ENCODE data around the gene CYP2D6.
"Not testable (repeated sequence)": the region's sequence is repeated elsewhere in the genome, so short reads cannot be mapped to it uniquely, and the experiment has no call there.

DNA sequence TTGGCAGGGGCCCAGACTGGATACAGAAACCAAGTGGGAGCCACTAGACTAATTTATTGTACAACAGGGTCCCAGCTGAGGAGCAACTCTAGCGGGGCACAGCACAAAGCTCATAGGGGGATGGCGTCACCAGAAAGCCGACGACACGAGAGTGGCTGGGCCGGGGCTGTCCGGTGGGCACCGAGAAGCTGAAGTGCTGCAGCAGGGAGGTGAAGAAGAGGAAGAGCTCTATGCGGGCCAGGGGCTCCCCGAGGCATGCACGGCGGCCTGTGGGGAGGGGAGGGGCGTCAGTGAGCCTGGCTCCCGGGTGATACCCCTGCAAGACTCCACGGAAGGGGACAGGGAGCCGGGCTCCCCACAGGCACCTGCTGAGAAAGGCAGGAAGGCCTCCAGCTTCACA lies 19.2 kb upstream of the CYP2D6 start:
- TF ChIP-seq, protein P1, sequence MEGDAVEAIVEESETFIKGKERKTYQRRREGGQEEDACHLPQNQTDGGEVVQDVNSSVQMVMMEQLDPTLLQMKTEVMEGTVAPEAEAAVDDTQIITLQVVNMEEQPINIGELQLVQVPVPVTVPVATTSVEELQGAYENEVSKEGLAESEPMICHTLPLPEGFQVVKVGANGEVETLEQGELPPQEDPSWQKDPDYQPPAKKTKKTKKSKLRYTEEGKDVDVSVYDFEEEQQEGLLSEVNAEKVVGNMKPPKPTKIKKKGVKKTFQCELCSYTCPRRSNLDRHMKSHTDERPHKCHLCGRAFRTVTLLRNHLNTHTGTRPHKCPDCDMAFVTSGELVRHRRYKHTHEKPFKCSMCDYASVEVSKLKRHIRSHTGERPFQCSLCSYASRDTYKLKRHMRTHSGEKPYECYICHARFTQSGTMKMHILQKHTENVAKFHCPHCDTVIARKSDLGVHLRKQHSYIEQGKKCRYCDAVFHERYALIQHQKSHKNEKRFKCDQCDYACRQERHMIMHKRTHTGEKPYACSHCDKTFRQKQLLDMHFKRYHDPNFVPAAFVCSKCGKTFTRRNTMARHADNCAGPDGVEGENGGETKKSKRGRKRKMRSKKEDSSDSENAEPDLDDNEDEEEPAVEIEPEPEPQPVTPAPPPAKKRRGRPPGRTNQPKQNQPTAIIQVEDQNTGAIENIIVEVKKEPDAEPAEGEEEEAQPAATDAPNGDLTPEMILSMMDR (IDR thresholded peaks at IDR 0.05; ENCODE audit: poor library complexity): not testable (repeated sequence)
- not testable (repeated sequence) for TF ChIP-seq EZH2 (IDR thresholded peaks at IDR 0.05; ENCODE audit: borderline replicate concordance); EZH2phosphoT487 (IDR thresholded peaks at IDR 0.05; ENCODE audit: low read depth, severe bottlenecking, unreplicated experiment)

Data from hepatocyte (in vitro differentiated cells).